Pancreas (tissue), 10 donors: ENCODE measurements around the gene MPL. TPM values are rescaled to one million over a fixed set of nuclear protein-coding genes. Genes with fewer than 3 reads are reported as not detected.

Experiments used
- ATAC-seq, 4 donors: fragments of 200-7000 bp; cut with Tn5 transposase; one replicate each; pipeline versions ENCODE4 v1.8.0 to v1.9.1; 2020; ENCODE audit warnings: mild to moderate bottlenecking in 4 of 4, moderate library complexity in 4 of 4
- DNase-seq, 6 donors: peaks; one replicate each; pipeline ENCODE4 v3.0.0-alpha.2; 2020
- FAIRE-seq: peaks from 2 replicates; lab custom pipeline; 2012; peaks lifted over from hg19 to GRCh38; lab: Jason Lieb, UNC
- H3K27ac ChIP-seq, 4 donors: fragments of 200-600 bp; sonication (generic); 1 replicate in 3 of 4; 2 replicates in 1 of 4; pipeline versions ENCODE4 v1.5.0 to v1.8.0; 2020
- H3K27me3 ChIP-seq, 4 donors: fragments of 200-600 bp; one replicate each; pipeline ENCODE4 v1.8.0; 2021
- H3K36me3 ChIP-seq, 3 donors: fragments of 200-600 bp; sonication (generic) in 1 of 3; one replicate each; pipeline versions ENCODE4 v1.5.0 to v1.8.0; 2020 to 2021
- H3K4me1 ChIP-seq, 3 donors: fragments of 200-600 bp; one replicate each; pipeline ENCODE4 v1.8.0; 2021
- H3K4me3 ChIP-seq, 4 donors: fragments of 200-600 bp; sonication (generic) in 2 of 4; one replicate each; pipeline versions ENCODE4 v1.5.0 to v1.8.0; 2020 to 2021
- H3K9me3 ChIP-seq, 4 donors: fragments of 200-600 bp; one replicate each; pipeline ENCODE4 v1.8.0; 2021
- CTCF ChIP-seq, 4 donors: fragments of 200-600 bp; sonication (generic) in 3 of 4; IDR thresholded peaks; one replicate each; pipeline versions ENCODE4 v1.5.0 to v1.8.0; 2021; ENCODE audit warnings: antibody characterized with exemption in 4 of 4
- WGBS, 2 donors: extraction: QIAGEN DNeasy Blood & Tissue Kit; methylation state at CpG; one replicate each; pipeline ENCODE4 v1.1.7; 2013; 5-methylcytosine and 5-hydroxymethylcytosine counted together
- intact Hi-C, 3 donors: fragments of 100-400 bp; cut with DNase I; formaldehyde crosslinking; loops; one replicate each; pipeline versions ENCODE4 v1.11.1 to v1.14.2; 2022
- polyA plus RNA-seq, 2 donors: library from polyadenylated mRNA; stranded (reverse); fragments of 200-250 nt; gene quantifications; one replicate each; pipeline ENCODE4 v1.2.3, GENCODE V29; 2013
- total RNA-seq, 6 donors: library from RNA; stranded (reverse); fragmentation: NEBNext Ultra II Directional in 4 of 6; extraction: Animal tissue kit (Norgen Biotek cat#: 25700) in 4 of 6; gene quantifications; one replicate each; pipeline versions ENCODE4 v1.2.1 to v1.2.4, GENCODE V29; 2021 to 2023
- donor health status: healthy with polysubstance abuse.
- donor health status: DM: no; HTN: no; CAD: no; lungs with moderate emphysema.
- donor health status: DM: no; HTN: no; CAD: no.
- donor health status: control.
- donor health status: control.
- donor health status: Bipolar disorder and iron deficiency.
- donor health status: DM: yes; HTN: yes; CAD: no.
- donor health status: DM: no; HTN: no; CAD: no.
- donor health status: DM: no; HTN: no; CAD: no.
- donor health status: DM: yes; HTN: yes; CAD: no.

The MPL gene
- total and polyA plus RNA-seq, 8 donors: 0.08 to 0.43 (median 0.12) TPM; not detected in 2

- no peak for DNase-seq
- Histone ChIP-seq H3K27me3 (no peaks in the 10 kb centered on the region), H3K4me3 (no peak overlapping the region), H3K4me1 (peaks cover 14 to 23% (median 15%) of the 10 kb centered on the region in 3 donors), H3K27ac (no peak overlapping the region), H3K9me3 (no peaks in the 10 kb centered on the region), H3K36me3 (no peaks in the 10 kb centered on the region)
- TF ChIP-seq CTCF (IDR thresholded peaks at IDR 0.05): no peak
- 82 to 92% methylated on average over 4 of the region's 4 CpGs for WGBS, 2 donors
- intact Hi-C loops: no loop called here
- no peak for FAIRE-seq
- no peak for ATAC-seq
Measured at GRCh38 chr1:43370564-43370963, 32.9 kb downstream of the MPL start.

- no peak for TF ChIP-seq CTCF (IDR thresholded peaks at IDR 0.05)
- no peak for DNase-seq
- no peaks in the 10 kb centered on the region for H3K9me3 ChIP-seq
- no peaks in the 10 kb centered on the region for H3K27me3 ChIP-seq
- FAIRE-seq: no peak
- ATAC-seq: no peak
- 95 to 98% methylated on average over 5 of the region's 5 CpGs for WGBS, 2 donors
- H3K36me3 ChIP-seq: no peaks in the 10 kb centered on the region
- H3K27ac ChIP-seq: no peak overlapping the region
- H3K4me1 ChIP-seq: peaks cover 6 to 13% (median 7%) of the 10 kb centered on the region in 3 donors
- no peak overlapping the region for H3K4me3 ChIP-seq
- intact Hi-C loops: no loop called here
Measured at GRCh38 chr1:43372172-43372571, 34.6 kb downstream of the MPL start.

- H3K36me3 ChIP-seq: no peaks in the 10 kb centered on the region
- DNase-seq (no peak), FAIRE-seq (no peak), ATAC-seq (no peak)
- H3K9me3 ChIP-seq: no peaks in the 10 kb centered on the region
- no peak for TF ChIP-seq CTCF (IDR thresholded peaks at IDR 0.05)
- no peak overlapping the region for H3K4me3 ChIP-seq
- H3K27ac ChIP-seq: peak overlapping the region in 1 of 4 donors; percentile 19
- no peaks in the 10 kb centered on the region for H3K27me3 ChIP-seq
- intact Hi-C loops: no loop called here
- 40 to 44% methylated on average over 4 of the region's 4 CpGs for WGBS, 2 donors
- H3K4me1 ChIP-seq: peaks cover 6 to 13% (median 7%) of the 10 kb centered on the region in 3 donors
Measured at GRCh38 chr1:43373066-43373940, 35.7 kb downstream of the MPL start.

- no peak for FAIRE-seq
- no peak for TF ChIP-seq CTCF (IDR thresholded peaks at IDR 0.05)
- no peak for DNase-seq
- intact Hi-C loops: no loop called here
- Histone ChIP-seq H3K9me3 (no peaks in the 10 kb centered on the region), H3K27ac (no peak overlapping the region), H3K27me3 (no peaks in the 10 kb centered on the region), H3K4me1 (peaks cover 0 to 6% (median 0%) of the 10 kb centered on the region in 3 donors), H3K4me3 (no peak overlapping the region), H3K36me3 (no peaks in the 10 kb centered on the region)
- no peak for ATAC-seq
- WGBS, 2 donors: 86 to 95% methylated on average over 7 of the region's 7 CpGs
Measured at GRCh38 chr1:43376723-43377235, 39.2 kb downstream of the MPL start.

- peaks cover 0 to under 1% (median 0%) of the 10 kb centered on the region in 3 donors for H3K36me3 ChIP-seq
- intact Hi-C loops: no loop called here
- no peak overlapping the region for H3K27ac ChIP-seq
- ATAC-seq (no peak), DNase-seq (no peak), FAIRE-seq (no peak)
- no peak for TF ChIP-seq CTCF (IDR thresholded peaks at IDR 0.05)
- WGBS, 2 donors: 92 to 97% methylated on average over 1 of the region's 1 CpG
- H3K4me3 ChIP-seq: no peak overlapping the region
- peaks cover 0 to 6% (median 0%) of the 10 kb centered on the region in 3 donors for H3K4me1 ChIP-seq
- H3K9me3 ChIP-seq: no peaks in the 10 kb centered on the region
- H3K27me3 ChIP-seq: no peaks in the 10 kb centered on the region
Measured at GRCh38 chr1:43377831-43378230, 40.2 kb downstream of the MPL start.
